ENCODE results near the gene COMMD1. TPM values are rescaled to one million over a fixed set of nuclear protein-coding genes. Genes with fewer than 3 reads are reported as not detected.

Gene COMMD1
- total and polyA plus RNA-seq, 2 donors from 2014 or later, result 38.5 to 99.4 TPM

- Histone ChIP-seq H3K27ac (ENCODE audit: low read depth in 2 of 2, low read length in 2 of 2) (no peak overlapping the region), H3K27me3 (ENCODE audit: control insufficient read depth, insufficient read depth, low read length) (no peaks in the 10 kb centered on the region), H3K36me3 (ENCODE audit: control insufficient read depth in 2 of 3, insufficient read depth in 3 of 3, low read length in 3 of 3) (no peaks in the 10 kb centered on the region), H3K9ac (ENCODE audit: low read length in 3 of 3) (no peak overlapping the region), H3K4me1 (ENCODE audit: control insufficient read depth in 2 of 3, insufficient read depth in 2 of 3, low read depth in 1 of 3, low read length in 3 of 3) (no peaks in the 10 kb centered on the region), H3K9me3 (ENCODE audit: control insufficient read depth in 2 of 3, insufficient read depth in 1 of 3, low read length in 3 of 3) (no peaks in the 10 kb centered on the region), H3K4me3 (ENCODE audit: low read length in 3 of 3) (no peak overlapping the region)
- intact Hi-C loops (cut with DNase I), result no loop called here
- DNase-seq (peak in 1 of 5 donors; percentile 40), FAIRE-seq (peak; percentile 39)
- no peak for TF ChIP-seq CTCF (IDR thresholded peaks at IDR 0.05; ENCODE audit: borderline replicate concordance, extremely low read depth, insufficient read depth)
These were observed 63.9 kb downstream of the COMMD1 start for GRCh38 chr2:61969376-61969775.

GRCh38 chr2:61970807-61971556 is 65.5 kb downstream of the COMMD1 start:
- FAIRE-seq, result no peak
- no peak overlapping the region for H3K27ac ChIP-seq (ENCODE audit: low read depth in 2 of 2, low read length in 2 of 2)

GRCh38 chr2:61978522-61978921 is 73.0 kb downstream of the COMMD1 start:
- no peak for TF ChIP-seq CTCF (IDR thresholded peaks at IDR 0.05; ENCODE audit: borderline replicate concordance, extremely low read depth, insufficient read depth)
- no peaks in the 10 kb centered on the region for H3K4me1 ChIP-seq (ENCODE audit: control insufficient read depth in 2 of 3, insufficient read depth in 2 of 3, low read depth in 1 of 3, low read length in 3 of 3)
- DNase-seq, result peak in 1 of 5 donors; percentile 28
- no peak overlapping the region for H3K4me3 ChIP-seq (ENCODE audit: low read length in 3 of 3)
- peaks cover 0 to 10% (median 0%) of the 10 kb centered on the region in 3 donors for H3K9me3 ChIP-seq (ENCODE audit: control insufficient read depth in 2 of 3, insufficient read depth in 1 of 3, low read length in 3 of 3)
- H3K27me3 ChIP-seq (ENCODE audit: control insufficient read depth, insufficient read depth, low read length), result no peaks in the 10 kb centered on the region
- no peak overlapping the region for H3K27ac ChIP-seq (ENCODE audit: low read depth in 2 of 2, low read length in 2 of 2)
- intact Hi-C loops (cut with DNase I), result no loop called here
- H3K36me3 ChIP-seq (ENCODE audit: control insufficient read depth in 2 of 3, insufficient read depth in 3 of 3, low read length in 3 of 3), result no peaks in the 10 kb centered on the region
- FAIRE-seq, result peak; percentile 49
- H3K9ac ChIP-seq (ENCODE audit: low read length in 3 of 3), result no peak overlapping the region

More at GRCh38 chr2:61970807-61971556, 65.5 kb downstream of the COMMD1 start:
- no peaks in the 10 kb centered on the region for H3K27me3 ChIP-seq (ENCODE audit: control insufficient read depth, insufficient read depth, low read length)
- no peaks in the 10 kb centered on the region for H3K9me3 ChIP-seq (ENCODE audit: control insufficient read depth in 2 of 3, insufficient read depth in 1 of 3, low read length in 3 of 3)
- H3K4me1 ChIP-seq (ENCODE audit: control insufficient read depth in 2 of 3, insufficient read depth in 2 of 3, low read depth in 1 of 3, low read length in 3 of 3), result no peaks in the 10 kb centered on the region
- H3K4me3 ChIP-seq (ENCODE audit: low read length in 3 of 3), result no peak overlapping the region
- TF ChIP-seq CTCF (IDR thresholded peaks at IDR 0.05; ENCODE audit: borderline replicate concordance, extremely low read depth, insufficient read depth), result no peak
- DNase-seq, result no peak
- no peaks in the 10 kb centered on the region for H3K36me3 ChIP-seq (ENCODE audit: control insufficient read depth in 2 of 3, insufficient read depth in 3 of 3, low read length in 3 of 3)
- no peak overlapping the region for H3K9ac ChIP-seq (ENCODE audit: low read length in 3 of 3)
- intact Hi-C loops (cut with DNase I), result no loop called here

Data from kidney (tissue), 14 donors.